Measurements from ENCODE around the gene WIPF3. TPM values are rescaled to one million over a fixed set of nuclear protein-coding genes. Genes with fewer than 3 reads are reported as not detected.

The WIPF3 gene
- total RNA-seq, 2 donors from 2014 or later, result 1.6 to 2.3 TPM

- intact Hi-C loops (cut with DNase I), result loop anchor here (5.0 kb wide), 1 partner anchor 273 kb away; no protein-coding TSS in a partner anchor
- no peak overlapping the region for H3K27ac ChIP-seq
- H3K27me3 ChIP-seq, result no peaks in the 10 kb centered on the region
- no peaks in the 10 kb centered on the region for H3K4me1 ChIP-seq
- H3K9me3 ChIP-seq, result no peaks in the 10 kb centered on the region
- H3K36me3 ChIP-seq, result no peaks in the 10 kb centered on the region
- DNase-seq, result no peak
- TF ChIP-seq CTCF (IDR thresholded peaks at IDR 0.05), result no peak
- no peak overlapping the region for H3K4me3 ChIP-seq
- H3K9ac ChIP-seq (ENCODE audit: low read depth in 2 of 2, low read length in 2 of 2), result no peak overlapping the region
Measured at GRCh38 chr7:29915481-29916215, 109.3 kb downstream of the WIPF3 start.

GRCh38 chr7:29917641-29918040 is 111.3 kb downstream of the WIPF3 start:
- intact Hi-C loops (cut with DNase I), result loop anchor here (5.0 kb wide), 1 partner anchor 275 kb away; no protein-coding TSS in a partner anchor
- no peak for TF ChIP-seq CTCF (IDR thresholded peaks at IDR 0.05)

GRCh38 chr7:29918850-29919249 is 112.5 kb downstream of the WIPF3 start:
- Histone ChIP-seq H3K4me1 (no peaks in the 10 kb centered on the region), H3K4me3 (no peak overlapping the region), H3K27ac (no peak overlapping the region), H3K9ac (ENCODE audit: low read depth in 2 of 2, low read length in 2 of 2) (no peak overlapping the region), H3K27me3 (no peaks in the 10 kb centered on the region), H3K9me3 (no peaks in the 10 kb centered on the region), H3K36me3 (no peaks in the 10 kb centered on the region)
- TF ChIP-seq CTCF (IDR thresholded peaks at IDR 0.05), result no peak
- DNase-seq, result no peak
- intact Hi-C loops (cut with DNase I), result loop anchor here (5.0 kb wide), 1 partner anchor 277 kb away; no protein-coding TSS in a partner anchor

More at GRCh38 chr7:29917641-29918040, 111.3 kb downstream of the WIPF3 start:
- H3K36me3 ChIP-seq, result no peaks in the 10 kb centered on the region
- no peak overlapping the region for H3K27ac ChIP-seq
- H3K9ac ChIP-seq (ENCODE audit: low read depth in 2 of 2, low read length in 2 of 2), result no peak overlapping the region
- H3K4me3 ChIP-seq, result no peak overlapping the region
- DNase-seq, result no peak
- no peaks in the 10 kb centered on the region for H3K9me3 ChIP-seq
- H3K27me3 ChIP-seq, result no peaks in the 10 kb centered on the region
- H3K4me1 ChIP-seq, result no peaks in the 10 kb centered on the region

GRCh38 chr7:29919790-29920189 is 113.5 kb downstream of the WIPF3 start:
- Histone ChIP-seq H3K27ac (no peak overlapping the region), H3K4me1 (no peaks in the 10 kb centered on the region), H3K4me3 (no peak overlapping the region), H3K36me3 (no peaks in the 10 kb centered on the region), H3K27me3 (no peaks in the 10 kb centered on the region), H3K9me3 (no peaks in the 10 kb centered on the region), H3K9ac (ENCODE audit: low read depth in 2 of 2, low read length in 2 of 2) (no peak overlapping the region)
- TF ChIP-seq CTCF (IDR thresholded peaks at IDR 0.05), result no peak
- no peak for DNase-seq
- intact Hi-C loops (cut with DNase I), result loop anchor here (5.0 kb wide), 2 partner anchors 167 to 277 kb away; no protein-coding TSS in a partner anchor

- no peak for DNase-seq
- intact Hi-C loops (cut with DNase I), result loop anchor here (5.0 kb wide), 1 partner anchor 168 kb away; no protein-coding TSS in a partner anchor
Measured at GRCh38 chr7:29920491-29920890, 114.2 kb downstream of the WIPF3 start.

More at GRCh38 chr7:29920491-29920890, 114.2 kb downstream of the WIPF3 start:
- no peaks in the 10 kb centered on the region for H3K27me3 ChIP-seq
- H3K27ac ChIP-seq, result no peak overlapping the region
- no peaks in the 10 kb centered on the region for H3K9me3 ChIP-seq
- H3K4me1 ChIP-seq, result no peaks in the 10 kb centered on the region
- no peak overlapping the region for H3K4me3 ChIP-seq
- H3K36me3 ChIP-seq, result no peaks in the 10 kb centered on the region
- H3K9ac ChIP-seq (ENCODE audit: low read depth in 2 of 2, low read length in 2 of 2), result no peak overlapping the region
- TF ChIP-seq CTCF (IDR thresholded peaks at IDR 0.05), result no peak
